Activated CD4-positive, alpha-beta T cell treated with anti-CD3 and anti-CD28 coated beads, Interleukin-2, amount 50 U/mL, for 1 hour (primary cell): ENCODE results near the gene PIAS2.
"Not testable (repeated sequence)": the region's sequence is repeated elsewhere in the genome, so short reads cannot be mapped to it uniquely, and the experiment has no call there.

Source experiments
- DNase-seq: peaks from one replicate; pipeline ENCODE4 v3.0.0-alpha.2; 2020

Gene PIAS2

DNA sequence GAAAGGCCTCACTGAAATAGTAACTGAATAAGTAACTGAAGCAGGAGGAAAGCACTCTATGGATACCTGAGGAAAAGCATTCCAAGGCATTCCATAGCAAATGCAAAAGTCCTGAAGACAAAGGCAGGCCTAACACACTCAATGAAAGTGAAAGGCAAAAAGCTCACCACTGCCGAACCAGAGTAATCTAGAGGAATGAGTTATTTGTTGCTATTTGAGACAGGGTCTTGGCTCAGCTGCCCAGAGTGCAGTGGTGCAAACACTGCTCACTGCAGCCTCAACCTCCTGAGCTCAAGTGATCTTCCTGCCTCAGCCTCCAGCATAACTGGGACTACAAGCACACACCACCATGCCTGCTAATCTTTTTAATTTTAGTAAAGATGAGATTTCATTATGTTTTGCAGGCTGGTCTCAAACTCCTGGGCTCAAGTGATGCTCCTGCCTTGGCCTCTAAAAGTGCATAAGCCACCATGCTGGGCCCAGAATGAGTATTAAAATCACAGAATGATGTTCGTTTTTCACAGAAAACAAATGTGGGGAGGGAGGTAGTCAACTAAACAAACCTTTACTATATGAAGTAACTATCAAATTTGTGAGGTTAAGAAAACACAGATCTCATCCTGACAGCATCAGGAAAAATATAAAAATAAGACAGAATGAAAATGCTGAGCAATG lies 17.9 kb downstream of the PIAS2 start:
- DNase-seq, result no peak

- no peak for DNase-seq
Observed at GRCh38 chr18:46894124-46894523, 23.2 kb downstream of the PIAS2 start.

GRCh38 chr18:46893360-46893759 lies 23.9 kb downstream of the PIAS2 start:
- no peak for DNase-seq

DNA sequence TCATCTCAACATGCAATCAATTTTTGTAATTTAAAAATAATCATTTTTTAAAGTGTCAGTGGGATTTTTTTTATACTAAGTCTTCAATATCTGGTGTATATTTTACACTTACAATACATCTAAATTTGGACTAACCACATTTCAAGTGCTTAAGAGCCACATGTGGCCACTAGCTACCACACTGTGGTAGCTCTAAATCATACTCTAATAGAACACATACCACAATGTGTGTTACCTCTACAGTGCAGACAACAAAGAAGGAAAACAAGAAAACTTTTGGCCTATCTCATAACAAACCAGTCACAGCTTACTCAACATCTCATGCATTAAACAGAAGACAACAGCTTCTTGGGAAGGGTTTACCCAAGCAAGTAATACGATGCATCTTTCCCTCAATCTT lies 24.5 kb downstream of the PIAS2 start:
- no peak for DNase-seq

DNA sequence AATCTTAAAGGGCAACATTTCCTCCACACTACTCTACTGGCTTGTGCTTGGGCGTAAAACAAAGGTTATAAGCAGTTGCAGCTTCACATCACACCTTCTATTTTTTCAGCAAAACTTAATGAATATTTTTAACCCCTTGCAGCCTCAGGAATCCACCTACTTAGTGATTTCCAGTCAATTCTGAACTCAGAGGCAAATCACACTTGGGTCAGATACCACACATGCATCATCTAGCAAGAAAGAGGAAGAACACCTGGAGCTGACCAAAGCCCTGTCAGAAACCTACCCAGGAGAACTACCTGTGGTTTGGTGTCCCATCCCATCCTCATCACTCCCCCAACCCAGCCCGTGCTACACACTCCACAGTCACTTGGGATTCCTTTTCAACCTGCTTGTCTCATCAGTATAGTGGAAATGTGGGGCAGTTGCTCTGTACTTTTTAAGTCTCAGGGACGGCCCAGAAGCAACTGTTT lies 25.5 kb downstream of the PIAS2 start:
- no peak for DNase-seq

DNA sequence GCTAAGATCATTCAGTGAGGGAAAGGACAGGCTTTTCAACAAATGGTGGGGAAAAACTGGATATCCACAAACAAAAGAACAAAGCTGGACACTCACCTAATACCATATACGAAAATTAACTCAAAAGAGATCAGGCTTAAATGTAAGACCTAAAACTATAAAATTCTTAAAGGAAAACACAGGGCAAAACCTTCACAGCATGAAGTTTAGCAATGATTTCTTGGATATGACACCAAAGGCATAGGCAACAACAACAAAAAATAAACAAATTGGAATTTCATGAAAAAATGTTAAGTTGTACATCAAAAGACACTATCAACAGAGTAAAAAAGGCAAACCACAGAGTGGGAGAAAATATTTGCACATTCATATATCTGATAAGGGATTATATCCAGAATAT lies 28.3 kb downstream of the PIAS2 start:
- DNase-seq, result no peak

DNA sequence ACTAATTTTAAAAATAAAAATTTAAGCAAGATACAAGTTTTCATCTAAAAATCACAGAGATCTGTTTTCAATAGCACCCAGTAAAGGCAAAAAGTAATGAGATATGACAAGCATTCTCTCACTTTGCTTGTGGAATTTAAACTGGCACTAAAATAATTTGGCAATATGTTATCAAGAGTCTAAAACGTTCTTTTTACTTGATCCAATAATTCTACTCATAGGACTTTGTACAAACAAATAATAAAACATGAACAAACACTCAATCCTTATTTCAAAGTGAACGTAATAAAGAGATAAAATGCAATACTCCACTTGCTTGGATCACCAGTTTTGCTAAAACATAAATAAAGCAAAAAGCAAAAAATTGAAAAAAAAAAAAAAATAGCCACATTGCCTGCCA lies 30.4 kb downstream of the PIAS2 start:
- no peak for DNase-seq

DNA sequence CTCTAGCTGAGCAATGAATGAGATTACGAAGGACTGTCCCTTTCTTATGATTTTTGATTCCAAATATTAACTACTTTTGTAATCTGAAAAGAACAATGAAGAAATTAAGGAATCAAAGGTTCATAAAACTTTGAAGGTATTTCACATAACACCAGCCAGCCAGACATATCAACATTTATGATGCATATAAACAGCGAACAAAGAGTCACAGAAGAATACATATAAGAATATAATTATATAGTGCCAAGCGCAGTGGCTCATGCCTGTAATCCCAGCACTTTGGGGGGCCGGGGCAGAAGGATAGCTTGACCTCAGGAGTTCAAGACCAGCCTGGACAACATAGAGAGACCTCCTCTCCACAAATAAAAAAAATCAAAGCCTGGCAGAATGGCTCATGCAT lies 34.1 kb downstream of the PIAS2 start:
- DNase-seq, result no peak

GRCh38 chr18:46877329-46877987 lies 39.8 kb downstream of the PIAS2 start:
- no peak for DNase-seq

DNA sequence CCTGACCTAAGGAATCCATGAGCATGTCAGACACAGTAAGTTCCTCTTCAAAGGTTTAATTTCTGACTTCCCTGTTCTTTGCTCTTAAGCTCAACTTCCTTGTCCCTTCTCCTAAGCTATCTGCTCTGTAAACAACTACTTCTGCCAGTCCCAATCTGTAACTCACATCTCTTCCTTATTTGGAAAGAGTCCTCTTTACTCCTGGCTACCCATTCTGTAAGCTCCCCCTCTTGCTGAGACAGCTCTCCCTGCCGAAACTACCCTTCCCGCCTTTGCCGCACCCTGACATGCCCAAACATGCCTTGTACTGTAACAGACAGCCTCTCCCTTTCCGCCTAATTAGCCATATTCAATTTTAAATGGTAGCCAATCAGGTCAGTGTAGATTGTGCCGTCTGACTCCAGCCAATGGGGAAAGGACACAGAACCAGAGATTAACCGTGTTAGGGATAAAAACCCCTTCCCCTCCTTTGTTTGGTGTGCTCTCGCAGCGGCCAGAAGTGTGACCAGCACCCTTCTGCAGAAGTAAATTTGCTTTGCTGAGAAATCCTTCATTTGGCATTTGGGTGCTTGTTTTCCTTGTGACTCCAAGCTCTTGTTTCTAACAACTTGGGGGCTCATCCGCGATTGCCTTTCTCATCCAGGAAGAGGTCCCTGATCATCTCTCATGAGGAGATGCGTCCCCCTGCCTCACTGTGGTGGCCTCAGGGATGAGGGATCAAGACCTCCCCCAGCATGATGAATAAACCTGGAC lies 49.0 kb downstream of the PIAS2 start:
- no peak for DNase-seq

DNA sequence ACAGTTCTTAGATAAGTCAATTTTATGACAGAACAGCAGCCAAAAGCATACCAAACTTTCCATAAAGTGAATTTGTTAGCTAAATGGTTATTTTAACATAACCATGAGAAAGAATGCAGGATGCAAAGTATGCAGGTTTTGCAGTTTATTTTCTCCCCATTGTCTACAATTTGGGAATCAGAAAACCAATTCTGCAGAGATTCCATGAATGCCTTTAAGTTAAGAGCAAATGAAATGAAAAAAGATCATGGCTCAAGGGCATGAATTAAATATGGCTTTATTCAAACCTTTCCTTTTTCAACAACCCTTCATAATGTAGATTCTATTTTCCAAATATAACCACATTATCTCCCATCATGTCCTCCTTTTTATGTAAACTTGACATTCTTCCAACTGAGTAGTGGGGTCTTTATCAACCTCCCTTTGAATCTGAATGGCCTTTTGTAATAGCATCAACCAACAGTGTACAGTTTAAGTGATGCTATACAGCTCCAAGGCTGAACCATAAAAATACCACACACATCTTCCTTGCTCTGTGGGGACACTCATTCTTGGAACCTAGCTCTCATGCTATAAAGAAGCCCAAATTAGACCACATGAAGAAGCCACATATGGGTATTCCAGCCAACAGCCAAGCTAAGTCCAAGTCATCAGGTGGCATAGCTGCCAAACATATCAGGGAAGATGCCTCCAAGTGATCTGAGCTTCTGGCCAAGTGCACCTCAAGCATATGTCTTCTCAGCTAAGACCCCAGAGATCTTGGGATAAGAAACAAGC lies 49.8 kb downstream of the PIAS2 start:
- no peak for DNase-seq

- DNase-seq, result no peak
Observed at GRCh38 chr18:46866523-46866922, 50.8 kb downstream of the PIAS2 start.

DNA sequence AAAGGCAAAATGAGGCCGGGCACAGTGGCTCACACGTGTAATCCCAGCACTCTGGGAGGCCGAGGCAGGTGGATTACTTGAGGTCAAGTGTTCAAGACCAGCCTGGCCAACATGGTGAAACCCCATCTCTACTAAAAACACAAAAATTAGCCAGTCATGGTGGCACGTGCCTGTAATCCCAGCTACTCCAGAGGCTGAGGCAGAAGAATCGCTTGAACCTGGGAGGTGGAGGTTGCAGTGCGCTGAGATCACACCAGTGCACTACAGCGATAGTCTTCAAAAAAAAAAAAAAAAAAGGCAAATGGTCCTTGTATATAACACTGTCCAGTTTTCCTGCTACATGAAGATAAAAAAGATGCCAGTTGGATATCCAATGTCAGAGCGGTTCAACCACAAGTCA lies 52.1 kb downstream of the PIAS2 start:
- DNase-seq, result not testable (repeated sequence)

DNA sequence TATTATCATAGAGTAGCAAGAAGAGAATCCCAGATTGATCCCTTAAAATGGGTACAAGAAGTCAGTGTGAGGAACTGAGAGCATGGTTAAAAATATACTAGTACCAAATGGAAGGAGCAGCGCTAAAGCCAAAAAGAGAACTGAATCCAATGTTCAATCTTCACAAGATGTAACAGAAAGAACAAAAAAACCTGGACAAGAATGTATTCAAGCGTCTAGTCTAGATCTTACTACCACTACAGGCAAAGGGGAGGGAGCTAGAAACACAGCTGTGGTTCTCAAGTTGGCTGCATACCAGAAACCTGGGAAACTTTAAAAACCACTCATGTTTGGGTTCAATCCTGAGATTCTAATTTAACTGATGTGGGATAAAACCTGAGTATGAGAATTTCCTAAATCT lies 57.5 kb downstream of the PIAS2 start:
- DNase-seq, result no peak

DNA sequence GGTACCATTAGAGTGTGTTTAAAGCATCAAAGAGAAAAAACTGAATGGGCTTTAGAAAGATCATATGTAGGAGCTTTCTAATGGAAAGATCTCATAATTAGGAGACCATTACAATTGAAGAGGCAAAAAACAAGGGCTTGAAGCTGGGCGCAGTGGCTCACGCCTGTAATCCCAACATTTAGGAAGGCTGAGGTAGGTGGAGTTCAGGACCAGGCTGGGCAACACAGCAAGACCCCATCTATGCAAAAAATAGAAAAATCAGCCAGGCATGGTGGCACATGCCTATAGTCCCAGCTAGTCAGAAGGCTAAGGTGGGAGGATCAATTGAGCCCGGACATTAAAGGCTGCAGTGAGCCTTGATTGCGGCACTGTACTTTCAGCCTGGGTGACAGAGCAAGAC lies 59.0 kb downstream of the PIAS2 start:
- DNase-seq, result no peak

- no peak for DNase-seq
Observed at GRCh38 chr18:46856973-46857372, 60.3 kb downstream of the PIAS2 start.

- DNase-seq, result no peak
Observed at GRCh38 chr18:46849007-46849406, 68.3 kb downstream of the PIAS2 start.

- DNase-seq, result no peak
Observed at GRCh38 chr18:46843372-46843771, 73.9 kb downstream of the PIAS2 start.

DNA sequence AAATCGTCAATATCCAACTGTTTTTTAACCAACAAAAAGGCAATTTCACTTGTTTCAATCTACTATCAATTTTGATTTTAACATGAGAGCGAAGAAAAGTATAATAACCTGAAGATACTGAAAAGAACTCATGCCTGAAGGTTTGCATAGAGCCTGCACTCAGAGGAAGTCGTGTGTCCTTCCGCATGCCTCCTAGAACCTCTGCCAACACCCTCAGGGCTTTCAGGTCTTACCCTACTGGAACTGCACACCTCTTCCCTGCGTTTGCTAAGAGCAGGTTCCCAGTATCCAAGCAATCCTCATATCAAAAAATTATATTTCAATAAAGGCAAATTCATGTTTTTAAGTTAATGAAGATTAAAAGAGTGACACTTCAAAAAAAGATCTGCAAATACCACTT lies 74.7 kb downstream of the PIAS2 start:
- no peak for DNase-seq

DNA sequence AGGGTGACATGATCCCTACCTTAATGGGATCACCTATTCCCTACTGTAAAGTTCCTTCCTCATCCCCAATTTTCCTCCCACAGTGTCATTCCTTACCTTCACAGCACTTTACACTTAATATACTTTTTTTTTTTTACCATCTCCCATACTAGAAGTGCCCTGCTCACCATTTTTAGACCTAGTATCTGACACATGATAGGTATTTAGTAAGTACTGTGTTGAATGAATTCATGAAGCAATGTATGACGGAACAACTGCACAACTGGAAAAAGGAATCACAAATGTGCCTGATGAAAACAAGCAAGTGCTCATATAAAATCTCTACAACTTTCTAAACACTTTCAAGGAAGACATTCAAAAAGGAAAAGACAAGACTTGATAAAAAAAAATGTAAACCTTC lies 83.4 kb downstream of the PIAS2 start:
- DNase-seq, result no peak

DNA sequence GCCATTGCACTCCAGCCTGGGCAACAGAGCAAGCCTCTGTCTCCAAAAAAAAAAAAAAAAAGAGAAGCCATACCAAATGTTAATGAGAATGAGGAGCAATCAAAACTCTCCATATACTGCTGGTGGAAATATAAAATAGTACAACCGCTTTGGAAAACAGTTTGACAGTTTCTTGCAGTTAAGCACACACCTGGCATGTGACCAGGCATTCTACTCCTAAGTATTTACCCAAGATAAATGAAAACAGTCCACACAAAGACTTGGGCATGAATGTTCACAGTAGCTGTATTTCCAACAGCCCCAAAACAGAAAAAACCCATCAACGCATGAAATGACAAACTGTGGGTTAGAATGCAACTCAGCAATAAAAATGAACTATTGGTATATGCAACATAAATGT lies 84.5 kb downstream of the PIAS2 start:
- no peak for DNase-seq

DNA sequence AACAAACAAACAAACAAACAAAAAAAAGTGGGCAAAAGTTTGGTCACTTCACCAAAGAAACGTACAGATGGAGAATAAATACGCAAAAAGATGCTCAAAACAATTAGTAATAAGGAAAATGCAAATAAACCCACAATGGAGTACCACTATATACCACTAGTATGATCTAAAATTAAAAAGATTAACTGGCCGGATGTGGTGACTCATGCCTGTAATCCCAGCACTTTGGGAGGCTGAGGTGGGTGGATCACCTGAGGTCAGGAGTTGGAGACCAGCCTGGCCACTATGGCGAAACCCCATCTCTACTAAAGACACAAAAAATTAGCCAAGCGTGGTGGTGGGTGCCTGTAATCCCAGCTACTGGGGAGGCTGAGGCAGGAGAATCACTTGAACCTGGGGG lies 84.9 kb downstream of the PIAS2 start:
- DNase-seq, result not testable (repeated sequence)

DNA sequence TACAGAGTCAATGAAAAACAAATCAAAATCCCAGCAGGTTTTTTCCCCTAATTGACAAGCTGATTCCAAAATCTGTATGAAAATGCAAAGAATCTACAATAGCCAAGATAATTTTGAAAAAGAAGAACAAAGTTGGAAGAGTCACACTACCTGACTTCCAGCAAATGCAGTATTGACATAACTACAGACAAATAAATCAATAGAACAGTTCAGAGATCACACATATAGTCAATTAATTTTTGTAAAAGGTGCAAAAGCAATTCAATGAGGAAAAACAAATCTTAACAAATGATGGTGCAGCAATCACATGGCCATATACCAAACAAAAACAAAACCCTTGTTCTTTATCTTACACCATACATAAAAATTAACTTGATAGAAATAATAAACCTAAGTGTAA lies 85.9 kb downstream of the PIAS2 start:
- DNase-seq, result no peak
